Neuronal stem cell (in vitro differentiated cells): ENCODE data around the gene EIF2B1.

Source experiments
- DNase-seq: peaks from one replicate; pipeline ENCODE4 v3.0.0-alpha.2; 2013; ENCODE audit warnings: low spot score
- H2AFZ ChIP-seq: one replicate; pipeline ENCODE4 v1.6.1; 2013; ENCODE audit warnings: mild to moderate bottlenecking, low read length, inconsistent platforms
- H2AK5ac ChIP-seq: 2 replicates; pipeline ENCODE4 v1.6.1; 2013; ENCODE audit warnings: low read depth, mild to moderate bottlenecking, inconsistent platforms, low read length, moderate library complexity, mixed read lengths
- H2BK120ac ChIP-seq: 2 replicates; pipeline ENCODE4 v1.6.1; 2013; ENCODE audit warnings: low read depth, mild to moderate bottlenecking, inconsistent platforms, low read length, moderate library complexity, mixed read lengths
- H2BK12ac ChIP-seq: one replicate; pipeline ENCODE4 v1.6.1; 2013; ENCODE audit warnings: low read length, inconsistent platforms
- H2BK15ac ChIP-seq: 2 replicates; pipeline ENCODE4 v1.6.1; 2013; ENCODE audit warnings: mild to moderate bottlenecking, low read length, inconsistent platforms, mixed read lengths
- H2BK5ac ChIP-seq: one replicate; pipeline ENCODE4 v1.6.1; 2013; ENCODE audit warnings: inconsistent platforms, mild to moderate bottlenecking, low read length, moderate library complexity
- H3K14ac ChIP-seq: one replicate; pipeline ENCODE4 v1.6.1; 2013; ENCODE audit warnings: low read length, inconsistent platforms
- H3K18ac ChIP-seq: 2 replicates; pipeline ENCODE4 v1.6.1; 2013; ENCODE audit warnings: low read length, inconsistent platforms
- H3K23ac ChIP-seq: 2 replicates; pipeline ENCODE4 v1.6.1; 2013; ENCODE audit warnings: low read depth, mild to moderate bottlenecking, mixed read lengths, low read length, inconsistent platforms; ENCODE audit not compliant: poor library complexity
- H3K27ac ChIP-seq: replicated peaks from 3 replicates; pipeline ENCODE4 v1.5.1; 2013; ENCODE audit warnings: low read length, inconsistent platforms
- H3K27me3 ChIP-seq, 3 experiments: 2 replicates each; pipeline ENCODE4 v1.6.1; 2013; ENCODE audit warnings: low read length in 3 of 3, mild to moderate bottlenecking in 2 of 3, inconsistent platforms in 1 of 3, low read depth in 1 of 3, mixed read lengths in 1 of 3, moderate library complexity in 1 of 3; ENCODE audit not compliant: control insufficient read depth in 3 of 3, insufficient read depth in 3 of 3
- H3K36me3 ChIP-seq, 2 donors: replicated peaks in 1 of 2; 2 replicates each; pipeline ENCODE4 v1.6.1; 2013; ENCODE audit warnings: low read length in 2 of 2; ENCODE audit not compliant: control insufficient read depth in 2 of 2, insufficient read depth in 2 of 2
- H3K4ac ChIP-seq: 2 replicates; pipeline ENCODE4 v1.6.1; 2013; ENCODE audit warnings: inconsistent platforms, mild to moderate bottlenecking, low read length, moderate library complexity
- H3K4me1 ChIP-seq, 2 donors: 1 replicate in 1 of 2; 2 replicates in 1 of 2; pipeline ENCODE4 v1.6.1; 2013; ENCODE audit warnings: low read length in 2 of 2, low read depth in 1 of 2; ENCODE audit not compliant: control insufficient read depth in 2 of 2, insufficient read depth in 1 of 2
- H3K4me2 ChIP-seq: one replicate; pipeline ENCODE4 v1.6.1; 2013; ENCODE audit warnings: mild to moderate bottlenecking, low read length, inconsistent platforms; ENCODE audit not compliant: insufficient read depth, poor library complexity, severe bottlenecking
- H3K4me3 ChIP-seq, 2 donors: 2 replicates each; pipeline ENCODE4 v1.5.1; 2013; ENCODE audit warnings: low read length in 2 of 2, mild to moderate bottlenecking in 2 of 2, inconsistent platforms in 1 of 2, moderate library complexity in 1 of 2
- H3K79me1 ChIP-seq: one replicate; pipeline ENCODE4 v1.6.1; 2013; ENCODE audit warnings: low read depth, mild to moderate bottlenecking, inconsistent platforms, low read length, moderate library complexity
- H3K9ac ChIP-seq: one replicate; pipeline ENCODE4 v1.6.1; 2013; ENCODE audit warnings: mild to moderate bottlenecking, low read depth, low read length, inconsistent platforms; ENCODE audit not compliant: poor library complexity
- H3K9me3 ChIP-seq, 2 donors: replicated peaks in 1 of 2; 2 replicates each; pipeline versions ENCODE3 to v1.6.1; 2013; ENCODE audit warnings: low read length in 2 of 2, mild to moderate bottlenecking in 2 of 2, inconsistent platforms in 1 of 2, low read depth in 1 of 2, mixed read lengths in 1 of 2, moderate library complexity in 1 of 2; ENCODE audit not compliant: control insufficient read depth in 2 of 2, insufficient read depth in 1 of 2
- H4K8ac ChIP-seq: one replicate; pipeline ENCODE4 v1.6.1; 2013; ENCODE audit warnings: low read depth, mild to moderate bottlenecking, inconsistent platforms, low read length, moderate library complexity
- H4K91ac ChIP-seq: one replicate; pipeline ENCODE4 v1.6.1; 2013; ENCODE audit warnings: low read length, low read depth, mild to moderate bottlenecking, inconsistent platforms; ENCODE audit not compliant: poor library complexity
- WGBS, 2 donors: extraction: QIAGEN DNeasy Blood & Tissue Kit; methylation state at CpG; one replicate each; pipeline ENCODE4 v1.1.7; 2013; ENCODE audit warnings: missing lambda C conversion rate in 2 of 2, mixed read lengths in 1 of 2; ENCODE audit not compliant: insufficient read length in 2 of 2, insufficient replicate concordance in 1 of 2; ENCODE audit errors: extremely low coverage in 2 of 2; 5-methylcytosine and 5-hydroxymethylcytosine counted together

Gene EIF2B1

DNA sequence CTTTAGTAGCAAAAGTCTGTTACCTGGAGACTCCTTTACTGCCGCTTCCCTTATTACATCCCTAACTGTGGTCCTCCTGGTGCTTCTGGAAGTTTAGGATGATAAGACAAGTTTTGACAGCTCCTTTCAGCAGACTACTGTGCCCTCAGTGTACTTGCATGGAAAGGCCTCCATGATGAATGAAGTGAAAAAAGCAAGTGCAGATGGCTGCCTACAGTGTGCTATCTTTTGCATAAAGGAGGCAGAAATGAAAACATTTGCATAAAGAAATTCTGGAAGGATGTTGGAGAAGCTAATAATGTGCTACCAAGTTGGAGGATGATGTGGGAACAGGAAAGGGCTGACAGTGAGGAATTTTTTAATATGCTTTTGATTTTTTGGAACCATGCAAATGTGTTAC, 42.0 kb upstream of the EIF2B1 start:
- no peak for DNase-seq
- H3K4me1 ChIP-seq, result peaks cover 6% of the 10 kb centered on the region in 2 donors
- no peak overlapping the region for H3K18ac ChIP-seq
- no peak overlapping the region for H2AFZ ChIP-seq
- no CpG with 5 or more reads among the region's 1 CpG for WGBS, 2 donors
- H3K9me3 ChIP-seq, result no peaks in the 10 kb centered on the region
- H3K4me2 ChIP-seq, result no peak overlapping the region
- no peak overlapping the region for H3K14ac ChIP-seq
- H3K27ac ChIP-seq, result no peak overlapping the region
- peaks cover 16 to 46% of the 10 kb centered on the region in 2 donors for H3K36me3 ChIP-seq
- H3K23ac ChIP-seq, result no peak overlapping the region
- no peak overlapping the region for H2AK5ac ChIP-seq
- H2BK120ac ChIP-seq, result no peak overlapping the region
- no peak overlapping the region for H2BK5ac ChIP-seq
- no peak overlapping the region for H3K4ac ChIP-seq
- H2BK15ac ChIP-seq, result no peak overlapping the region
- no peak overlapping the region for H4K91ac ChIP-seq
- H2BK12ac ChIP-seq, result no peak overlapping the region
- H3K4me3 ChIP-seq, result no peak overlapping the region
- H4K8ac ChIP-seq, result no peak overlapping the region
- H3K27me3 ChIP-seq, result no peaks in the 10 kb centered on the region
- peaks cover 5% of the 10 kb centered on the region for H3K79me1 ChIP-seq
- no peak overlapping the region for H3K9ac ChIP-seq

- Histone ChIP-seq H3K79me1 (peaks cover 5% of the 10 kb centered on the region), H2BK5ac (no peak overlapping the region), H2AFZ (peak overlapping the region; percentile 96), H2BK120ac (no peak overlapping the region), H3K4me3 (peak overlapping the region; percentile 16 to 90), H2BK12ac (no peak overlapping the region), H4K91ac (no peak overlapping the region), H2BK15ac (no peak overlapping the region), H3K9ac (no peak overlapping the region), H4K8ac (no peak overlapping the region), H2AK5ac (no peak overlapping the region), H3K4ac (no peak overlapping the region), H3K27me3 (no peaks in the 10 kb centered on the region), H3K27ac (no peak overlapping the region), H3K9me3 (no peaks in the 10 kb centered on the region), H3K4me2 (peak overlapping the region; percentile 95), H3K36me3 (peaks cover 6 to 35% of the 10 kb centered on the region in 2 donors), H3K23ac (no peak overlapping the region), H3K4me1 (peaks cover 6% of the 10 kb centered on the region in 2 donors), H3K14ac (no peak overlapping the region), H3K18ac (no peak overlapping the region)
- no peak for DNase-seq
- WGBS, 2 donors, result no CpG with 5 or more reads among the region's 6 CpGs
These were observed 38.4 kb upstream of the EIF2B1 start for GRCh38 chr12:123671876-123672275.

DNA sequence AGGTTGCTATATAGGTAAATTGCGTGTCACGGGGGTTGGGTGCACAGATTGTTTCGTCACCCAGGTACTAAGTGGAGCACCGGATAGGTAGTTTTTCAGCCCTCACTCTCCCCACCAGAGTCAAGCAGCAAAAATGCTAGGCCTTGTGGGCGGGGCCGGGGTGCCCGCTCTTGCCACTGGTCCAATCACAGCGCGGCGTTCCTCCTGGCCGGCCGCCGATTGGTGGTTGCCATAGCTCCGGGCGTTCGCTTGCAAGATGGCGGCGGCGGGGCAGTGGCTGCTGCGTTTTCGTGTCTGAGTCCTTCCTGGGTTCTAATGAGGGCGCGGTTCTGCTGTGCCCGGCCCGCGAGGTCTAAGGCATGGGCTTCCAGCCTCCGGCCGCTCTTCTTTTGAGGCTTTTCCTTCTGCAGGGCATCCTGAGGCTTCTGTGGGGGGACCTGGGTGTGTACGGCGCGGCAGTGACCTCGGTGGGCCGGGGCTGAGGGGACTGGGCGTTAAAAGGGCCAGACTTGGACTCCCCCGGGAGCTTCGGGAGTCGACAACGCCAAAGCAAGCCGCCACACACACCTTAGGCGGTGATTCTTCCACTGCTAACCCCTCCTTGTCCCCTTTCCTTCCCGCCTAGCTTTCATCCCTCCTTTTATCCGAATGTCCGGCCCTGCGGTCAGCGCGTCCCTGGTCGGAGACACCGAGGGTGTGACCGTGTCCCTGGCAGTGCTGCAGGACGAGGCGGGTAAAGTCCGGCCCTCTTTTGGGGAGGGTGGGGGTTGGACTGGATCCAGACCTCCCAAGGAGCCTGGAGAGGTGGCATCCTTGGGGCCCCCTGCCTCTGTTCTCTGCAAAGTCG, 37.6 kb upstream of the EIF2B1 start, which contains the start of gene TCTN2:
TSS of gene TCTN2 (plus strand) at position 232 of the 847 bp plus-strand sequence. CDS start at position 360, 128 bp downstream.
- no peaks in the 10 kb centered on the region for H3K27me3 ChIP-seq
- peak within 1 kb of the TSS; percentile 96 for H2AFZ ChIP-seq
- WGBS, 2 donors, result no CpG with 5 or more reads among the region's 53 CpGs

DNA sequence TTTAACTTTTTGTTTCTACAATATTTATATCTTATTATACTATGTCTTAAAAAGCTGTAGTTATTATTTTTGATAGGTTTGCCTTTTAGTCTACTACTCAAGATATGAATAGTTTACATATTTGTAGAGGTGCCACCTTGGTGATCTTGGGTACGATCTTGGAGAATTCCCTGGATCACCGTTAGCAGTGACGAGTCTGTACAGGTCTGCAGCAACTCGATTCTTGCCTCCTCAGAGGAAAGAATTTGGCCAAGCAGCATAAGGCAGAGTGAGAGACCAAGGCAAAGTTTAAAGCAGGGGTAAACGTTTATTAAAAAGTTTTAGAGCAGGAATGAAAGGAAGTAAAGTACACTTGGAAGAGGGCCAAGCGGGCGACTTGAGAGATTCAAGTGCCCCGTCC, 34.3 kb upstream of the EIF2B1 start:
- no CpG with 5 or more reads among the region's 8 CpGs for WGBS, 2 donors
- H3K36me3 ChIP-seq, result peaks cover 0 to 7% of the 10 kb centered on the region in 2 donors
- DNase-seq, result no peak
- H3K4ac ChIP-seq, result no peak overlapping the region
- no peak overlapping the region for H2BK5ac ChIP-seq
- H3K4me3 ChIP-seq, result no peak overlapping the region
- no peak overlapping the region for H2AFZ ChIP-seq
- H3K79me1 ChIP-seq, result peaks cover 5% of the 10 kb centered on the region
- H2BK120ac ChIP-seq, result no peak overlapping the region
- no peak overlapping the region for H3K14ac ChIP-seq
- H3K4me1 ChIP-seq, result peaks cover 6% of the 10 kb centered on the region in 2 donors
- H4K91ac ChIP-seq, result no peak overlapping the region
- no peak overlapping the region for H2AK5ac ChIP-seq
- H3K9ac ChIP-seq, result no peak overlapping the region
- H3K27me3 ChIP-seq, result no peaks in the 10 kb centered on the region
- H3K4me2 ChIP-seq, result no peak overlapping the region
- H4K8ac ChIP-seq, result no peak overlapping the region
- peaks cover 0 to 6% of the 10 kb centered on the region in 2 donors for H3K9me3 ChIP-seq
- H3K23ac ChIP-seq, result no peak overlapping the region
- H2BK12ac ChIP-seq, result no peak overlapping the region
- H3K27ac ChIP-seq, result no peak overlapping the region
- H2BK15ac ChIP-seq, result no peak overlapping the region
- no peak overlapping the region for H3K18ac ChIP-seq

More for the DNA sequence above, 37.6 kb upstream of the EIF2B1 start, which contains the start of gene TCTN2:
- Histone ChIP-seq H3K18ac (peak within 1 kb of the TSS; percentile 64), H2BK120ac (no peak within 1 kb of the TSS), H3K9ac (peak within 1 kb of the TSS; percentile 64), H2BK12ac (no peak within 1 kb of the TSS), H3K23ac (peak within 1 kb of the TSS; percentile 8), H3K36me3 (peaks cover 6 to 31% of the 10 kb centered on the region in 2 donors), H2AK5ac (peak within 1 kb of the TSS; percentile 70), H2BK15ac (no peak within 1 kb of the TSS), H3K9me3 (no peaks in the 10 kb centered on the region), H3K4me2 (peak within 1 kb of the TSS; percentile 95), H4K91ac (no peak within 1 kb of the TSS), H2BK5ac (no peak within 1 kb of the TSS), H3K79me1 (peaks cover 5% of the 10 kb centered on the region), H3K27ac (no peak within 1 kb of the TSS), H3K4me3 (peak within 1 kb of the TSS; percentile 87 to 90), H3K4me1 (peaks cover 6% of the 10 kb centered on the region in 2 donors), H3K4ac (no peak within 1 kb of the TSS), H4K8ac (no peak within 1 kb of the TSS), H3K14ac (no peak within 1 kb of the TSS)
- peak; percentile 87 for DNase-seq
